Liver (tissue), 3 donors: ENCODE results near the gene TPRN.

ENCODE experiments used
- CTCF ChIP-seq: fragments of 150-350 bp; IDR thresholded peaks from 2 replicates; pipeline ENCODE4 v1.5.1; 2017; ENCODE audit warnings: improper control_type of control experiment, low read depth, low read length; ENCODE audit not compliant: missing input control
- EGR1 ChIP-seq, 2 donors: IDR thresholded peaks; 2 replicates each; pipeline ENCODE4 v1.6.1; 2016 to 2018; ENCODE audit warnings: antibody characterized with exemption in 2 of 2, low read depth in 2 of 2
- FOXA1 ChIP-seq: IDR thresholded peaks from 2 replicates; pipeline ENCODE4 v1.6.1; 2016; ENCODE audit warnings: antibody characterized with exemption
- GABPA ChIP-seq, 2 donors: IDR thresholded peaks in 1 of 2; conservative IDR thresholded peaks in 1 of 2; 2 replicates each; pipeline ENCODE4 v1.6.1; 2016; ENCODE audit warnings: antibody characterized with exemption in 2 of 2, mild to moderate bottlenecking in 1 of 2, moderate library complexity in 1 of 2
- HNF4G ChIP-seq: IDR thresholded peaks from 2 replicates; pipeline ENCODE4 v1.6.1; 2016; ENCODE audit warnings: antibody characterized with exemption
- RAD21 ChIP-seq, 2 donors: IDR thresholded peaks; 2 replicates each; pipeline ENCODE4 v1.6.1; 2016; ENCODE audit warnings: antibody characterized with exemption in 2 of 2, mild to moderate bottlenecking in 2 of 2
- REST ChIP-seq: IDR thresholded peaks from 2 replicates; pipeline ENCODE4 v1.6.1; 2016; ENCODE audit warnings: antibody characterized with exemption, mild to moderate bottlenecking
- SP1 ChIP-seq: IDR thresholded peaks from 2 replicates; pipeline ENCODE4 v1.6.1; 2018; ENCODE audit warnings: antibody characterized with exemption, mild to moderate bottlenecking
- donor health status: healthy.
- donor health status: healthy.

GRCh38 chr9:137169896-137170358 lies 30.6 kb downstream of the TPRN start, which contains the start of gene LRRC26:
- TF ChIP-seq HNF4G (no peak), SP1 (no peak), CTCF (no peak), REST (no peak), RAD21 (IDR thresholded peaks at IDR 0.05) (no peak), GABPA (IDR thresholded peaks at IDR 0.05 in 1 of 2, conservative IDR thresholded peaks at IDR 0.05 in 1 of 2) (no peak), EGR1 (IDR thresholded peaks at IDR 0.05; ENCODE audit: low read depth in 2 of 2) (no peak), FOXA1 (no peak)
